ENCODE measurements around the gene EVI2A. TPM values are rescaled to one million over a fixed set of nuclear protein-coding genes. Genes with fewer than 3 reads are reported as not detected.

The EVI2A gene
- total and polyA plus RNA-seq, 10 of the 15 experiments (the other 5 are each of a cell fraction or from before 2014, with no cell fraction given) = 4.6 to 78.3 (median 25.7) TPM

GRCh38 chr17:31273516-31273915 is 47.9 kb downstream of the EVI2A start (continued):
- no peak for TF ChIP-seq NRF1 (conservative IDR thresholded peaks at IDR 0.05; ENCODE audit: low read depth, low read length)
- TF ChIP-seq HDAC6 (IDR thresholded peaks at IDR 0.05; ENCODE audit: unreplicated experiment) = no peak
- TF ChIP-seq MAX (IDR thresholded peaks at IDR 0.05; ENCODE audit: low read depth, low read length) = no peak
- TF ChIP-seq EZH2 (IDR thresholded peaks at IDR 0.05; ENCODE audit: borderline replicate concordance, control insufficient read depth, low read depth, low read length) = no peak
- no peak for TF ChIP-seq POU2F2 (IDR thresholded peaks at IDR 0.05; ENCODE audit: borderline replicate concordance, low read depth, low read length)
- no peak for TF ChIP-seq SP1 (IDR thresholded peaks at IDR 0.05; ENCODE audit: low read depth, low read length)
- no peak for TF ChIP-seq ZNF687 (IDR thresholded peaks at IDR 0.05)
- TF ChIP-seq CBFB (IDR thresholded peaks at IDR 0.05; ENCODE audit: low read depth) = no peak

GRCh38 chr17:31272803-31273202 is 48.6 kb downstream of the EVI2A start:
- Histone ChIP-seq H3K27ac (ENCODE audit: control insufficient read depth, insufficient read depth) (no peak overlapping the region), H3K9ac (ENCODE audit: control insufficient read depth, insufficient read depth, low read length) (no peak overlapping the region), H3K4me1 (ENCODE audit: control insufficient read depth, insufficient read depth, low read length) (no peaks in the 10 kb centered on the region), H3K27me3 (replicated peaks in 1 of 2; ENCODE audit: control insufficient read depth in 2 of 2, insufficient read depth in 2 of 2, low read length in 1 of 2) (no peaks in the 10 kb centered on the region), H3K9me3 (replicated peaks; ENCODE audit: control insufficient read depth, insufficient read depth, low read length) (no peaks in the 10 kb centered on the region), H2AFZ (ENCODE audit: control insufficient read depth, low read depth, low read length) (no peak overlapping the region), H3K79me2 (ENCODE audit: control insufficient read depth, insufficient read depth, low read length) (no peaks in the 10 kb centered on the region), H4K20me1 (ENCODE audit: control insufficient read depth, insufficient read depth) (no peaks in the 10 kb centered on the region), H3K4me2 (ENCODE audit: control insufficient read depth, insufficient read depth) (no peak overlapping the region), H3K4me3 (no peak overlapping the region), H3K36me3 (ENCODE audit: control insufficient read depth in 2 of 2, insufficient read depth in 2 of 2, low read length in 1 of 2) (peaks cover 0 to 8% of the 10 kb centered on the region in 2 experiments; a peak in 2 of 4 replicates)
- ATAC-seq (no peak), FAIRE-seq (no peak), DNase-seq (ENCODE audit: low read depth, low spot score) (no peak)
- in situ Hi-C loops (cut with MboI) (no loop called here), intact Hi-C loops (cut with micrococcal nuclease; ENCODE audit: unreplicated experiment) (no loop called here)
- TF ChIP-seq MXI1 (IDR thresholded peaks at IDR 0.05; ENCODE audit: low read depth, low read length) = no peak
- TF ChIP-seq KLF5 (IDR thresholded peaks at IDR 0.05; ENCODE audit: partially characterized antibody) = no peak
- TF ChIP-seq IKZF1 (conservative IDR thresholded peaks at IDR 0.05) = no peak
- TF ChIP-seq NFYA (IDR thresholded peaks at IDR 0.05; ENCODE audit: borderline replicate concordance, low read depth, low read length) = no peak
- TF ChIP-seq YBX1 (IDR thresholded peaks at IDR 0.05) = no peak
- TF ChIP-seq POLR2AphosphoS5 (IDR thresholded peaks at IDR 0.05; ENCODE audit: low read length) = no peak
- no peak for TF ChIP-seq BCL11A (IDR thresholded peaks at IDR 0.05; ENCODE audit: low read depth, low read length)
- no peak for TF ChIP-seq BRCA1 (IDR thresholded peaks at IDR 0.05; ENCODE audit: low read depth, low read length)
- TF ChIP-seq SMC3 (IDR thresholded peaks at IDR 0.05; ENCODE audit: borderline replicate concordance, low read length) = no peak
- no peak for TF ChIP-seq MTA2 (IDR thresholded peaks at IDR 0.05; ENCODE audit: low read depth)
- TF ChIP-seq LARP7 (IDR thresholded peaks at IDR 0.05) = no peak
- TF ChIP-seq PAX5 (IDR thresholded peaks at IDR 0.05; ENCODE audit: borderline replicate concordance, low read depth, low read length) = no peak
- no peak for TF ChIP-seq TBL1XR1 (IDR thresholded peaks at IDR 0.05; ENCODE audit: low read depth, low read length)
- TF ChIP-seq HDGF (IDR thresholded peaks at IDR 0.05) = no peak
- SMC1A ChIA-PET (ENCODE audit: uncharacterized antibody, unreplicated experiment) = interaction anchor here (0.8 kb wide), 1 partner anchor 94 kb away, joined by 3 read pairs; no protein-coding TSS in a partner anchor
- POLR2A ChIA-PET = no interaction called here
- CTCF ChIA-PET = no interaction called here
- RAD21 ChIA-PET (ENCODE audit: unreplicated experiment) = no interaction called here
- no TSS peak for BruUV-seq (replicated peaks)

Data from GM12878 (cell line).